Parietal lobe (tissue), 1 donor: Measurements from ENCODE around the gene OR11A1. TPM values are rescaled to one million over a fixed set of nuclear protein-coding genes. Genes with fewer than 3 reads are reported as not detected.

ENCODE experiments used
- total RNA-seq: library from RNA; depleted of rRNA; stranded (reverse); fragments of >200 nt; gene quantifications from one replicate; pipeline ENCODE4 v1.2.3, GENCODE V29; 2014

OR11A1 gene, protein sequence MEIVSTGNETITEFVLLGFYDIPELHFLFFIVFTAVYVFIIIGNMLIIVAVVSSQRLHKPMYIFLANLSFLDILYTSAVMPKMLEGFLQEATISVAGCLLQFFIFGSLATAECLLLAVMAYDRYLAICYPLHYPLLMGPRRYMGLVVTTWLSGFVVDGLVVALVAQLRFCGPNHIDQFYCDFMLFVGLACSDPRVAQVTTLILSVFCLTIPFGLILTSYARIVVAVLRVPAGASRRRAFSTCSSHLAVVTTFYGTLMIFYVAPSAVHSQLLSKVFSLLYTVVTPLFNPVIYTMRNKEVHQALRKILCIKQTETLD
- total RNA-seq, result not detected

GRCh38 chr6:29456971-29457370, at the start of gene OR11A1, which contains the start of gene OR2H1:
OR11A1 (minus strand) TSS chr6:29457071; CDS start chr6:29427641, 29,430 bp downstream.
OR2H1 (plus strand) TSS chr6:29457155; CDS start chr6:29461770, 4,615 bp downstream.

DNA sequence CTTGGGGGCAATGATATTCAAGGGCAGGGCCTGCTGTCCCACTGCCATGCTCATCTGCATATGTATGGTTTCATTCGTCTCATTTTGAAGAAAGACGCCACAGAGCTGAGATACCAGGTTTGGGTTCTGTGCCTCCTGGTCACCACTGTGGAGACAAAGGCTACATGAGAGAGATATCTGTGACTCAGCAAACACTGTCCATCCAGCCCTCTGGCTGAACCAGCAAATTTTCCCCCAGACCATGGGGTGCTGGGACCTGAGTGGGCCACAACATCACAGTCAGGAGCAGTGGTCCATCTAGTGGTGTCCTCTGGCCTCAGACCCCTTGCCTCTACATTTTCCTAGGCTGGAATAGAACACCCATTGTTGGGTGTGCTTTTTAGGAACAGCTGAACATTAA, 30.8 kb upstream of the OR11A1 start, which contains the start of gene MAS1L:
Gene MAS1L, minus strand, starts transcription at position 297 of the 400 bp plus-strand sequence. Its CDS starts 54 bp downstream, at position 243.

GRCh38 chr6:29439006-29439405, 17.9 kb downstream of the OR11A1 start, which contains the start of gene OR10C1:
OR10C1 (plus strand) TSS chr6:29439306; CDS start chr6:29440016, 710 bp downstream.

GRCh38 chr6:29414588-29414987, 42.3 kb downstream of the OR11A1 start, which contains the start of gene OR12D1:
OR12D1 (plus strand) TSS chr6:29414928.

GRCh38 chr6:29395331-29395730, 61.5 kb downstream of the OR11A1 start, which contains the start of gene OR12D2:
OR12D2 (plus strand) TSS chr6:29395631; CDS start chr6:29396700, 1,069 bp downstream.

Other genes with a start within 250 kb of the OR11A1 start
- gene OR14J1, start 155.4 kb downstream of the OR11A1 start, total RNA-seq, result not detected
- not detected for gene OR5V1, start 88.2 kb downstream of the OR11A1 start, total RNA-seq
- not detected for gene OR12D3, start 81.8 kb downstream of the OR11A1 start, total RNA-seq
- gene OR12D2, start 61.4 kb downstream of the OR11A1 start, total RNA-seq, result not detected
- not detected for gene OR12D1, start 42.1 kb downstream of the OR11A1 start, total RNA-seq
- gene OR10C1, start 17.8 kb downstream of the OR11A1 start, total RNA-seq, result not detected
- not detected for gene OR2H1, start 84 bp upstream of the OR11A1 start, total RNA-seq
- gene MAS1L, start 30.9 kb upstream of the OR11A1 start, total RNA-seq, result not detected
- gene UBD, start 102.7 kb upstream of the OR11A1 start, total RNA-seq, result not detected
- gene OR2H2, start 128.1 kb upstream of the OR11A1 start, total RNA-seq, result not detected
- gene GABBR1, start 176.1 kb upstream of the OR11A1 start, total RNA-seq, result 188 TPM
- gene MOG, start 200.0 kb upstream of the OR11A1 start, total RNA-seq, result 0.31 TPM
- not detected for gene ZFP57, start 224.1 kb upstream of the OR11A1 start, total RNA-seq